H1 (cell line): ENCODE results near the gene CEP192. TPM values are rescaled to one million over a fixed set of nuclear protein-coding genes. Genes with fewer than 3 reads are reported as not detected.

Experiments
- CBX8 ChIP-seq: fragments of 300-800, 300-1000 bp; sonication (generic); IDR thresholded peaks from 2 replicates; pipeline ENCODE4 v1.7.1; 2016; ENCODE audit warnings: low read depth, low read length, borderline replicate concordance
- CTCF ChIP-seq, 3 experiments: IDR thresholded peaks; 1 replicate in 2 of 3; 2 replicates in 1 of 3; pipeline versions ENCODE4 v1.5.1 to v1.6.1; 2011; ENCODE audit warnings: low read length in 3 of 3, mild to moderate bottlenecking in 3 of 3, inconsistent platforms in 2 of 3, low read depth in 1 of 3, moderate library complexity in 1 of 3; ENCODE audit not compliant: insufficient read depth in 1 of 3; ENCODE audit errors: control extremely low read depth in 1 of 3
- KDM1A ChIP-seq: fragments of 200-600, 300-600 bp; sonication (generic); IDR thresholded peaks from 2 replicates; pipeline ENCODE4 v1.7.1; 2016; ENCODE audit warnings: mild to moderate bottlenecking, low read length, borderline replicate concordance
- KDM4A ChIP-seq: IDR thresholded peaks from one replicate; pipeline ENCODE4 v1.7.1; 2012; ENCODE audit warnings: low read depth, mild to moderate bottlenecking, moderate library complexity, low read length, inconsistent platforms; ENCODE audit not compliant: severe bottlenecking
- POLR2AphosphoS5 ChIP-seq: IDR thresholded peaks from 2 replicates; pipeline ENCODE4 v1.6.1; 2011; ENCODE audit warnings: low read depth, low read length
- RNF2 ChIP-seq: fragments of 200-900, 300-1000 bp; sonication (generic); IDR thresholded peaks from 2 replicates; pipeline ENCODE4 v1.7.1; 2016; ENCODE audit warnings: borderline replicate concordance, low read depth, mild to moderate bottlenecking, antibody characterized with exemption, low read length; ENCODE audit not compliant: poor library complexity, severe bottlenecking; ENCODE audit errors: missing control alignments
- SAP30 ChIP-seq: fragments of 300-600 bp; sonication (generic); IDR thresholded peaks from 2 replicates; pipeline ENCODE4 v1.7.1; 2012; ENCODE audit warnings: low read length, moderate library complexity, mild to moderate bottlenecking, inconsistent platforms; ENCODE audit not compliant: insufficient read depth, insufficient replicate concordance
- SUZ12 ChIP-seq: fragments of 200-600 bp; sonication (generic); IDR thresholded peaks from 2 replicates; pipeline ENCODE4 v1.6.1; 2012; ENCODE audit warnings: mild to moderate bottlenecking, inconsistent platforms, low read length, moderate library complexity, mixed read lengths
- TCF12 ChIP-seq: IDR thresholded peaks from 2 replicates; pipeline ENCODE4 v1.6.1; 2011; ENCODE audit warnings: low read depth, mild to moderate bottlenecking, low read length
- polyA plus RNA-seq, 7 experiments: library from polyadenylated mRNA; depleted of rRNA in 3 of 7; stranded (reverse) in 5 of 7; unstranded in 2 of 7; fragments of >200 nt in 5 of 7; fragments of 200-250 nt in 2 of 7; gene quantifications; 1 replicate in 5 of 7; 2 replicates in 1 of 7; 4 replicates in 1 of 7; pipeline versions ENCODE4 v1.2.1 to v1.2.3, GENCODE V29; 2011 to 2013; ENCODE audit warnings: missing spikeins in 2 of 7, mixed read lengths in 2 of 7
- total RNA-seq: library from RNA; stranded (reverse); fragmentation: NEBNext Ultra II Directional; extraction: Animal tissue kit (Norgen Biotek cat#: 25700); gene quantifications from 2 replicates; pipeline ENCODE4 v1.2.1, GENCODE V29; 2021

The CEP192 gene
- total and polyA plus RNA-seq, 2 of the 8 experiments (the other 6 are each of a cell fraction or from before 2014, with no cell fraction given) = 13.4 to 23.1 TPM

DNA sequence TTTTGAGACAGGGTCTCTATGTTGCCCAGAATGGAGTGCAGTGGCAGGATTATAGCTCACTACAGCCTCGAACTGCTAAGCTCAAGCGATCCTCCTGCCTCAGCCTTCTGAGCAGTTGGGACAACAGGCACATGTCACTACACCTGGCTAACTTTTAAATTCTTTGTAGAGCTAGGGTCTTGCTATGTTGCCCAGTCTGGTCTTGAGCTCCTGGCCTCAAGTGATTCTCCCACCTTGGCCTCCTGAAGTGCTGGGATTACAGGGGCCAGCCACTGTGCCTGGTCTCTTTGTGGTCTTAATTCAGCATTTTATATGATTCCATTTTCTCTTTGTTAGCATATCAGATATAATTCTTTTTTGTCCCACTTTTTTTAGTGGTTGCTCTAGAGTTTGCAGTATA, 34.1 kb downstream of the CEP192 start (continued):
- TF ChIP-seq CTCF (IDR thresholded peaks at IDR 0.05; ENCODE audit: control extremely low read depth in 1 of 3, insufficient read depth in 1 of 3, low read depth in 1 of 3, low read length in 3 of 3) (no peak), RNF2 (no peak), SUZ12 (no peak), POLR2AphosphoS5 (no peak), KDM1A (no peak), TCF12 (no peak), CBX8 (no peak), SAP30 (no peak), KDM4A (no peak)
